ENCODE measurements around the gene FN3K.

FN3K gene

DNA sequence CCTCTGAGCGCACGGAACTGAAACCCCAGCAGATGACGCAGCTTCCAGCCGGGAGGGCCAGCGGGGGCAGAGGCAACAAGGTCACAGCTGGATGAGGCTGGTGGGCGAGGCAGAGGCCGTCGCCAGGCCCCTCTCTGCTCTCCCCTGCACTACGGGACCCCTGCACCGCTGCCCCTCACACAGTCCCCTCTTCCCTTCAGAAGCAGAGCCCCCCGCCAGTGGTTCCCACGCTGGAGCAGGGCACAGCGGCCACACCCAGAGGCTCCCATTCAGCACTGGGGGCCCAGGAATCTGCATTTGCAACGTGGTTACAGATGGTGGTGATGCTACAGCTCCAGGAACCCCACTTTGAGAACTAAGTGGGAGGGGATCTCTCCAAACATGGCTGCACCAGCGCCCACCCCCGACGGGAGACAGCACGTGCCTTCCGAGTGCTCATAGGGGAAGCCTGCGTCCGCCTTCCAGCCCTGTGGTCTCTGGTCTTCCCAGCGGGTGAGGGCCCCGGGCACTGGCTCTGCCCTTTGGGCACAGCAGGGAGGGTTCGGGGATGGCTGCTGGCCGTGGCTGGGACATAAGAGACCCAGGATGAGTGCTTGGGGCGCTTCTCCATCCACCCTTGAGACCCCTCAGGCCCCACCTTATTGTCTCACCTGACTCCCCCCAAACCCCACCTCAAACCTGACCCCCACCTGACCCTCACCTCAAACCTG, 32.2 kb upstream of the FN3K start:
- in situ Hi-C loops (cut with MboI; ENCODE audit: low sequenced_read_pairs): no loop called here

DNA sequence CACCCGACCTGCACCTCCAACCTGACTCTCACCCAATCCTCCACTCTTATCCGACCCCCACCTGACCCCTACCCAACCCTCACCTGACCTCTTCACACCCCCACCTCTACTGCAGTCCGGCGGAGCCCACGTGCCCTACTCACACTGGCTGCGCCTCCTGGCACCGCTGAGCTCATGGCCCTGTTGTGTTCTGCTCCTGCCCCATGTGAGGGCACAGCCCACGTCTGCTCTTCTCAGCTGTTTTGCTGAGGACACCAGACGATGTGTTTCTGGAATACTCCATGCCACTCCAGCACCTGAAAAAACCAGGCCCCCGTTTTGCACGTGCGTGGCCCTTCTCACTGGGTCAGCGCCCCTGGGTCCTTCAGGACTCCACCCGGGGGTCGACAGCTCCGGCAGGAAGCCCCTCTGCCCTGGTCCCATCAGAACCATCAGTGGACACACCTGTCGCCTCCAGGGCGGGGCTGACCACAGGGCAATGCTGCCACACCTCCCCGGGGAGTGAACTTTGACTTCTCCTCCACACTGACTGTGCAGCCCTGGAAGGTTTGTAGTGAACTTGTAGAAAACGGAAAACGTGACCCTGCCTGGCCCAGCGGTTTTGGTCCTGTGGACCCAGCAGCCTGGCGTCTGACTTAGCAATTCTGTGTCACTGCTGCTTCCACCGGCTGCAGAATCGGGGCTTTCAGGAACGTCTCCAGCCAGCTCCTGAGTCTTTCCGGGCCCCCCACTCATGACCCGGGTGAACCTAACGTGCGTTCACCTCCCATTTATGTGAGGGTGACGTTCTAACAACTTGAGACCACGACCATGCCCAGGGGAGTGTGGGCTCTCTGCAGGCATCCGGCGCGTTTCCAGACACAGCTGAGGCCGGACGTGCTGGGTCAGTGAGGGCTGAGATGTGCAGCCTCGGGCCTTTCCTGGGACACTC, 31.2 kb upstream of the FN3K start:
- in situ Hi-C loops (cut with MboI; ENCODE audit: low sequenced_read_pairs): no loop called here

DNA sequence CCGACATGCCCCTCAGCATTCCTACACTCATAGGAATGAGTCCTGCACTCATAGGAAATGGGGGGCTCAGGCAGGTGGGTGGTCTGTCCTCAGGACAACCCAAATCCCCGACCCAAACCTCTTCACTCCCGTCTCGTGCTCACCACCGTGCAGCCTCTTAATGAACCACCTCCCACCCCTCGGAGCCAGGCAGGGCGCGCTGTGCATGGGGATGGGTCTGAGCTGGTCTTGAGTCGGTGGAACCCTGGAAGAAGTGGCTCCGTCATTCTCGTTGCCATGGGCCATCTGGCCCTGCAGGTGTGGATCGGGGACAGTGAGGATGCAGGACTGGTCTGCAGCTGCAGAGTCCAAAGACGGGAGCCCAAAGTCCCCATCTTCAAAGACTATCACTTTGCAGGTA, 30.5 kb upstream of the FN3K start:
- in situ Hi-C loops (cut with MboI; ENCODE audit: low sequenced_read_pairs): no loop called here

GRCh38 chr17:82705756-82706155, 29.7 kb upstream of the FN3K start:
- in situ Hi-C loops (cut with MboI; ENCODE audit: low sequenced_read_pairs): no loop called here

- in situ Hi-C loops (cut with MboI; ENCODE audit: low sequenced_read_pairs): no loop called here
Observed at GRCh38 chr17:82709024-82709675, 26.3 kb upstream of the FN3K start.

GRCh38 chr17:82709676-82710498, 25.5 kb upstream of the FN3K start:
- in situ Hi-C loops (cut with MboI; ENCODE audit: low sequenced_read_pairs): no loop called here

- in situ Hi-C loops (cut with MboI; ENCODE audit: low sequenced_read_pairs): no loop called here
Observed at GRCh38 chr17:82710499-82711232, 24.7 kb upstream of the FN3K start.

GRCh38 chr17:82713071-82713723, 22.2 kb upstream of the FN3K start:
- in situ Hi-C loops (cut with MboI; ENCODE audit: low sequenced_read_pairs): no loop called here

DNA sequence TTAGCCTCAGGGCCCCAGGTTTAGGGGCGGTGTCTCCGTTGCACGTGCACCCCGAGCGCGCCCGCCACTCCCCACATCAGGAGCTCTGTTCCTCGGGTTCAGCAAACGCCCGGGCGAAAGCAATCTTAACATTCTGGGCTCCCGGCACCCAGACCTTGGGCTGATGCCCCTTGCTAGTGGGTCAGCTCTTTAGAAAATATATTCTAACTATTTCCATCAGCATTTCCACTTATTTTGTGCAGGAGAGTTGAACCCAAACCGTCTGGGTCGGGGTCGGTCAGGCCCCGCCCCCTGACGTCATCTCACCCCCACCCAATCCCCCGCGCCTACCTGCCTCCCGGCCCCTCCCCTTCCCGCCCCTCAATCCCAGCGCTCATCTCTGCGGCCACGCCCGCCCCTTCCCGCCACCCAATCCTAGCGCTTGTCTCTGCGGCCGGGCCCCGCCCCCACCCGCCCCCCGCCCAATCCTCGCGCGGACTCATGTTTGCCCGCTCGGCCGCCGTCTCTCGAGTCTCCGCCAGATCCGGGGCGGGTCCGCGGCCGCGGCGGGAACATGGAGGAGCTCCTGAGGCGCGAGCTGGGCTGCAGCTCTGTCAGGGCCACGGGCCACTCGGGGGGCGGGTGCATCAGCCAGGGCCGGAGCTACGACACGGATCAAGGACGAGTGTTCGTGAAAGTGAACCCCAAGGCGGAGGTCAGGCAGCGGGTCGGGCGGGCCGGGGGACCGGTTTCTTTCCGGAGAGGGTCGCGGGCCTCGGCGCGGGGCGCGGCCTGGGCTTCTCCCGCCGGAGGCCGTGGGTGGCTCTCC, 19.0 kb upstream of the FN3K start, which contains the start of gene FN3KRP:
Gene FN3KRP, plus strand, starts transcription at position 504 of the 808 bp plus-strand sequence. Its CDS starts 50 bp downstream, at position 554.
- in situ Hi-C loops (cut with MboI; ENCODE audit: low sequenced_read_pairs): no loop called here

- in situ Hi-C loops (cut with MboI; ENCODE audit: low sequenced_read_pairs): no loop called here
Observed at GRCh38 chr17:82718986-82719685, 16.3 kb upstream of the FN3K start.

DNA sequence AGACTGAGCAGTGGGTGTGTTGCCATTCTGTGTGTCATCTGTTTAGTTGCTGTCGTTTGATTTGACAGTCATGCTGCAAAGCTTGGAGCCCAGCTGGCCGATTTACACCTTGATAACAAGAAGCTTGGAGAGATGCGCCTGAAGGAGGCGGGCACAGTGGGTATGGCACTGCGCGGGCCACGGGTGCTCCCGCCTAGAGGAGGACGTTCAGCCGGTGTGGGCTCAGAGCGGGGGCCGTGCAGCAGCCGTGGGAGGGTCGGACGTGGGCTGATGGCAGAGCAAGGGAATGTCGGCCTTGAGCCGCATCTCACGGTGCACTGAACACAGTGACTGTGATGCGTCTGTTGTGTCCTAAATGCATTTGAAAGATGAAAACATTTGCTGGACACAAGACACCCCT, 15.2 kb upstream of the FN3K start:
- in situ Hi-C loops (cut with MboI; ENCODE audit: low sequenced_read_pairs): no loop called here

DNA sequence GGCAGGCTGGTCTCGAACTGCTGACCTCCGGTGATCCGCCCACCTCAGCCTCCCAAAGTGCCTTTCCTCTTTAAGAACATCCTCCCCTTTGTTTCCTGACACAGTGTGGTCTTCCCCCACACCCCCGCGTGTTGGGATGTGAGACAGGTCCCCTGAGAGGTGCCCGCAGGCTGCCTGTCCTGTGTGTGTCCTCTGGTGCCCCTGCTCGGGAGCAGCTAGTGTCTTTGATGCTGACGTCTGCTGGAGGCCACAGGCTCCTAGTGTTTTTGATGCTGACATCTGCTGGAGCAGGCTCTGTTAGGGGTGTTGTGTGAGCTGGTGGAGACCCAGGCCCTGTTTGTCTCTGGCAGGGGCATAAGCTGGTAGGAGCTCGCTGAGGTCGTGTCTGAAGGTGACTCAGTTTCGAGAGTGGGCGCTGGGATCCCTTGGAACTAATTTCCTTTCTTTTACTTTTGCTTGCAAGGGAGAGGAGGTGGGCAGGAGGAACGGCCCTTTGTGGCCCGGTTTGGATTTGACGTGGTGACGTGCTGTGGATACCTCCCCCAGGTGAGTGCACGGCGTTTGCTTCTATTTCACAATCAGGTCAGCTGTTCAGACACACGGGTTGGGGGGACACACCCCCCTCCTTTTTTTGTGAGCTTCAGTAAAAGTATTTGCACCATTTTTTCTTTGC, 12.9 kb upstream of the FN3K start:
- in situ Hi-C loops (cut with MboI; ENCODE audit: low sequenced_read_pairs): no loop called here

DNA sequence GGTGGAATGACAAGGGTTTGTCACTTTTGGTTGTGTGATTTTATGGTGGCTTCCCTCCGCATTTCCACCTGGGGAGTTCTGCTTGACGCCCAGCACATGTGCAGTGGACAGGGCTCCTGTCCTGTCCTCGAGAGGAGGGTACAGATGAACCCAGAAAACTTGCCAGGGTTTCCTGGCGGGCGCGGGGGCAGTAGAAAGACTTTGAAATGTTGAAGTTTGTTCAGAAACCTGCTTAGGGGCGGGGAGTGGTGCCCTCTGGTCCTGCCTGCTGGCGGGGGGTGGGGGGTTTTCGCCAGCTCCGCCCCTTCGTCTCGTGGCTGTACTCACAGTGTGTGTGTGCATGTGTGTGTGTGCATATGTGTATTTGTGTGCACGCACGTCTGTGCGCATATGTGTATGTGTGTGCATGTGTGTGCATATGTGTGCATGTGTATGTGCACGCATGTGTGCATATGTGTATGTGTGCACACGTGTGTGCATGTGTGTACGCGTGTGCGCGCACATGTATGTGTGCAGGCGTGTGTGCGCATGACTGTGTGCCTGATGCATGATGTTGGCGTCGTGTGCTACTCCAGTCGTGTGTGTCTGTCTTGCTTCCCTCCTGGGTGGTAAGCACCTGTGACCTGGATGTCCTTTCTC, 12.1 kb upstream of the FN3K start:
- in situ Hi-C loops (cut with MboI; ENCODE audit: low sequenced_read_pairs): no loop called here

- in situ Hi-C loops (cut with MboI; ENCODE audit: low sequenced_read_pairs): no loop called here
Observed at GRCh38 chr17:82726427-82726826, 9.0 kb upstream of the FN3K start.

- in situ Hi-C loops (cut with MboI; ENCODE audit: low sequenced_read_pairs): no loop called here
Observed at GRCh38 chr17:82729479-82730260, 5.7 kb upstream of the FN3K start.

GRCh38 chr17:82732118-82732743, 3.2 kb upstream of the FN3K start:
- in situ Hi-C loops (cut with MboI; ENCODE audit: low sequenced_read_pairs): no loop called here

All from HL-60/S4 treated with phorbol 12-myristate 13-acetate at 8.2 ng/mL for 4 days and 3 days (cell line).